HG03060 (cell line): Measurements from ENCODE around the gene TREH.
"Not testable (repeated sequence)": the region's sequence is repeated elsewhere in the genome, so short reads cannot be mapped to it uniquely, and the experiment has no call there.

ENCODE experiments used
- ATAC-seq: cut with Tn5 transposase; IDR thresholded peaks from one replicate; pipeline ENCODE4 v1.9.1; 2021; ENCODE audit warnings: low read depth, moderate number of reproducible peaks; ENCODE audit not compliant: unreplicated experiment

The TREH gene, protein sequence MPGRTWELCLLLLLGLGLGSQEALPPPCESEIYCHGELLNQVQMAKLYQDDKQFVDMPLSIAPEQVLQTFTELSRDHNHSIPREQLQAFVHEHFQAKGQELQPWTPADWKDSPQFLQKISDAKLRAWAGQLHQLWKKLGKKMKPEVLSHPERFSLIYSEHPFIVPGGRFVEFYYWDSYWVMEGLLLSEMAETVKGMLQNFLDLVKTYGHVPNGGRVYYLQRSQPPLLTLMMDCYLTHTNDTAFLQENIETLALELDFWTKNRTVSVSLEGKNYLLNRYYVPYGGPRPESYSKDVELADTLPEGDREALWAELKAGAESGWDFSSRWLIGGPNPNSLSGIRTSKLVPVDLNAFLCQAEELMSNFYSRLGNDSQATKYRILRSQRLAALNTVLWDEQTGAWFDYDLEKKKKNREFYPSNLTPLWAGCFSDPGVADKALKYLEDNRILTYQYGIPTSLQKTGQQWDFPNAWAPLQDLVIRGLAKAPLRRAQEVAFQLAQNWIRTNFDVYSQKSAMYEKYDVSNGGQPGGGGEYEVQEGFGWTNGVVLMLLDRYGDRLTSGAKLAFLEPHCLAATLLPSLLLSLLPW

GRCh38 chr11:118679483-118679882 is at the start of gene TREH:
TREH (minus strand) TSS chr11:118679650; CDS start chr11:118679627, 23 bp downstream.
- no peak for ATAC-seq

DNA sequence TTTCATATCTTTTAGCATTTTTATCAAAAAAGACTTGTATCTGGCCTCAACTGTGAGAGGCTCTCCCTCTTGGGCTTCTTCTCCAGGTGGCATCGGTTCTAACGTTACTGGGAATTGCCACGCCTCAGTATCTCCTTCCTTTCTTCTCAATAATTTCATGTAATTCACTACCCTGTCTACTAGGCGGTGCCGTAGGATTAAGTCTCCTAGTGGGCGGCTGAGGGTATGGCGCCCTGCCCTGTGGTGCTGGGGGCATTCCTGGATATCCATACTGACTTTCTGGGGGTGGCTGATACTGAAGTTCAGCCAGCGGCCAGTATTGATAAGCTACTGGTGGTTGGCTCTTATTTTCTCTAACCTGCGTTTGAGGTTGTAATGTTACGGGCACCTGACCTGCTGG is 48.7 kb upstream of the TREH start:
- not testable (repeated sequence) for ATAC-seq

DNA sequence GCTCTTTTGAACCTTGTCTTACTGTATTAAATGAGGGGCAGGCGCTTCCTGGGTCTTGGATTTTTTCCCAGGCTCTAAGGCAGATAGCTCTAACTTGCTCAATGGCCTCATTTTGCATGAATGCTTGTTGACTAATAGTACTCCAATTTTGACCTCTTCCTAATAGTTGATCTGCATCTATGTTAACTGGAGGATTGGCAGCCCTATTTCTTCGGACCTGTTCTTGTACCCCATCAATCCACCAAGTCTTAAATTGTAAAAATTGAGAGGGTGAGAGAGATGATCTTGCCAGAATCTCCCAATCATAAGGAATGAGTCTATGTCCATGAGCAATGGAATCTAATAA is 48.2 kb upstream of the TREH start:
- ATAC-seq = not testable (repeated sequence)

DNA sequence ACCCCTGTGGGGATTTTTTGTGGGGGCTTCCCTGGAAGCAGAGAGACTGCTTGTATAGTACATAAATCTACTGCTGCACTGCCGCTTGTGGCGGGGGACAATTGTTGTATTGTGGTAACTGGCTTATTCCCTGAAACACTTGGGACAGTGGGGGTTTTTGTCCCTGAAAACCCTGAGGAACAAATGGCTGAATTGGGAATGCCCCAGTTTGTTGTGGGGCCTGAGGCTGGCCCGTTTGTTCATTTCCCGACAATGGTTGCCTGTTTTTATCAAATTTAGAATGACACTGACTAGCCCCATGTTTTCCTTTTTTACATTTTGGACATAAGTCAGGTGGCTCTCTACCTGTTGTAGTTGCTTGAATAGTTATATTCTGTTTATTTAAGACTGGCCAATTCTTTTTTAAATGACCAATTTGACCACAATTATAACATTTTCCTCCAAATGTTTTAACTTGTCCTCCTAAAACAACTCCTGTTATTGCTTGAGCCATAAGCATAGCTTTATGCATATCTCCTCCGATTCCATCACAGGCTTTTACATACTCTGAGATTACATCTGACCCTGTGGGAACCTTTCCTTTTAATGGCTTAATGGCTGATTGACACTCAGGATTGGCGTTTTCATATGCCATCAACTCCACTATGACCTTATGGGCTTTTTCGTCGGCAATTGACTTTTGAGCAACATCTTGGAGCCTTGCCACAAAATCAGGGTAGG is 47.7 kb upstream of the TREH start:
- not testable (repeated sequence) for ATAC-seq

- not testable (repeated sequence) for ATAC-seq
Measured at GRCh38 chr11:118721478-118722015, 42.1 kb upstream of the TREH start.

DNA sequence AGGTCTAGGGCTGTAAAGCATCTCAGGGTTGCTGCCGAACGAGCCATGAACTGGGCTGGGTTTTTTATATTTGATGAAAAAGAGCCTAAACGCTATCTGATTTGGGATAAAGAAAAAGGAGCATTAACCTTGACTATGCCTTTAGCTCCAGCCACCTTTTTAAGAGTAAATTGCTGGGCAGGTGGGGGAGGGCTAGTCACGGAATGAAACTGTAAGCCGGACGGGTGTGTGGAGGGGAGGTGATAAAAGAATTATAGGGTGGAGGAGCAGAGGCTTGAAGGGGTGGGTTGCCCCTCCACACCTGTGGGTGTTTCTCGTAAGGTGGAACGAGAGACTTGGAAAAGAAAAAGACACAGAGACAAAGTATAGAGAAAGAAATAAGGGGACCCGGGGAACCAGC is 41.3 kb upstream of the TREH start:
- ATAC-seq = not testable (repeated sequence)

- ATAC-seq = not testable (repeated sequence)
Measured at GRCh38 chr11:118720078-118720477, 40.6 kb upstream of the TREH start.

DNA sequence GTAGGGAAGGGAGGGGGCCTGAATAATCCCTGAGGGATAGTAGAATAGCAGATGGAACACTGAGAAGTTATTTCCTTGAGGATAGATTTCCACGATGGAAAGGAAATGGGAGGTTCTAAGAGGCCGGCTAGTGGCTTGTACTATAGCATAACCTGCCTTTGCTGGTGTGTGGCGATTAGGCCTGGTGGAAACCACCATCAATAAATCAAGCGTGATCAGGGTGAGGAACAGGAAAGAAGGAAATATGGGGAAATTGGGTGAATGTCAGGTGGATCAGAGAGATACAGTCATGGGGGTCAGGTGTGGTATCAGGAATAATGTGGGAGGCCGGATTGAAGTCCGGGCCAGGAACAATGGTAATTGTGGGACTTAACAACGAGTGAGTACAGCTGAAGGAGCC is 39.1 kb upstream of the TREH start:
- not testable (repeated sequence) for ATAC-seq

- ATAC-seq = not testable (repeated sequence)
Measured at GRCh38 chr11:118717733-118718132, 38.3 kb upstream of the TREH start.

GRCh38 chr11:118717221-118717620 is 37.8 kb upstream of the TREH start:
- not testable (repeated sequence) for ATAC-seq

GRCh38 chr11:118715837-118716260 is 36.4 kb upstream of the TREH start:
- no peak for ATAC-seq

GRCh38 chr11:118715245-118715831 is 35.9 kb upstream of the TREH start:
- ATAC-seq = no peak

DNA sequence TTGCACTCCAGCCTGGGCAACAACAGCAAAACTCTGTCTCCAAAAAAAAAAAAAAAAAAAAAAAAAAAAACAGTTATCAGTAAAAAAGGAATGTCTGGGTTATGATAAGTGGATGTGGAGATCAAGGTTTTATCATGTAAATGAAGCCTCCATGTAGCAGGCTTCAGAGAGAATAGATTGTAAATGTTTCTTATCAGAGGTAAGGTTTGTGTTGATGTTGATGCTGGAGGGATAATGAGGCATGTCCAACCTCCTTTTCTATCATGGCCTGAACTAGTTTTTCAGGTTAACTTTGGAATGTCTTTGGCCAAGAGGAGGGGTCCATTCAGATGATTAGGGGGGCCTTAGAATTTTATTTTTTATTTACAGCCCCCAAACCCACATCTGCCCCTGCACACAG is 35.4 kb upstream of the TREH start:
- ATAC-seq = no peak

- ATAC-seq = not testable (repeated sequence)
Measured at GRCh38 chr11:118714416-118714815, 35.0 kb upstream of the TREH start.

- ATAC-seq = no peak
Measured at GRCh38 chr11:118708296-118708695, 28.8 kb upstream of the TREH start.

DNA sequence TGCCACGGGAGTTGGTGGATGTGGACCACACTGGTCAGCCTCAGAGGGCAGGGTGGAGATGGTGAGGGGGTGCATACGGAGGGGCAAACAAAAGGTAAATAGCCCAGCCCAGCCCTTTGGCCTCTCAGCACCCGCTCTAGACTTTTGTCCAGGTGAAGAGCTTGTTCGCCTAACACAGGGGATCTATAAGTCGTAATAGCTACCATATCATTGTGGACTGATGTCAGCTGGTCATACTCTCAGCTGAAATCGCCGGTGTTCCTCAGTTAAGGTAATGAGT is 27.0 kb upstream of the TREH start:
- no peak for ATAC-seq

DNA sequence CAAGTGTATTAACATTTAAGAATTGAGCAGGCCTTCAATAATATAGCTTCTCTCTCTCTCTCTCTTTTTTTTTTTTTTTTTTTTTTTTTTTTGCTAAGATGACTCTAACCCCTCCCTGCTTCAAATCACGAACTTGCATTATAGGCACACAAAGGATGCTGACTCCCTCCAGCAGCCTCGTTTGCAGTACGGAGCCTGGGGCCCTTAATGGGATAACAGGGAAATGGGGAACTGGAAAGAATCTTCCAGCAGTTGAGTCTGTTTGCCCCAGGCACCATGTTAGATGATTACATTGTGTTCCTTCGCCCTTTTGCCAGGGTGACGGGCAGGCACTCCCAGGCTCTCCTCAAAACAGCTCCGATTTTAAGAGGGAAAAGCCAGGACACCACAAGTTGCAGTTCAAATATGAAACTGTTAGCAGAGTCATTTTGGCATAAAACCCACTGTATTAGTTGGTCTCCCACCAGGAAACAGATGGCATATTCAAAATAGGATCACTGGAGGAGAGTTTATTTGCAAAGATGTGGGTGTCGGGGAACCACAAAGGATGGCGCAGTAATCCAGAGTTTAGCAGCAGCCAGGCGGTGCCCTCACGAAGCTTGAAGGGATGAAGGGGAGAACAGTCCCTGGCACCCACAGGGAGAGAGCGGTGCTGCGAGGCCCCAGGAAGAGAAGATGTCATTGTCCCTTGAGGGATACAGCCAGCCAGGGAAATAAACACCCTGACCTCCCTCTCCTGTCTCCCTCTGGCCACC is 26.5 kb upstream of the TREH start:
- ATAC-seq = no peak

DNA sequence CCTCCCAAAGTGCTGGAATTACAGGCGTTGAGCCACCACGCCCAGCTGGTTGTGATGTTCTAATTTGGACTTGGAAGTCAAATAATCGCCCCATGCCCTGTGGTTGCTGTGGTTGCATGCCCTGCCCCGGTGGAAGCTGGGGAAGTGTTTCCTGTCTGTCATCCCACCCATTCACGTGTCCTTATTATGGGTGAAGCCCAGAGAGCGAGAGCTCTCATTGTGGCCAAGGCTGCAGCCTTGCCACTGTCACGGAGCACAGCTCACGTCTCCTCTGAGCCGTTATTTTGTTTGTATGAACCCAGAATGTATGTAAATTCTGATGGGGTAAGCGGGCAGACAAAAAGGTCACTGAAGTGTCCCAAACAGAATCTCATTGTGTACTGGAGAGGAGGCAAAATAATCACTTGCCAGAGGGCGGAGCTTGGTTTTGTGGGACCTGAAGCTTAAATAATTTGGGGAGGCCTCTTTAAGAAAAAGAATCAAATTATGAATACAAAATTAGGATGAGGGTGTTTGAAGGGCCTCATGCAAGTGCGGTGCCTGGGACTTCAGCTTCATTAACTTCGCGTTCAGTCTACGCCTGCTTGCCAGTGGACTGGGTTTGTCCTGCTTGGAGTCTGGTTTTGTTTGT is 25.8 kb upstream of the TREH start:
- ATAC-seq = no peak

- no peak for ATAC-seq
Measured at GRCh38 chr11:118703563-118704106, 24.2 kb upstream of the TREH start.
